H9 (cell line): ENCODE data around the gene RGS6. TPM values are rescaled to one million over a fixed set of nuclear protein-coding genes. Genes with fewer than 3 reads are reported as not detected.

ENCODE experiments used
- DNase-seq: peaks from one replicate; pipeline ENCODE4 v3.0.0-alpha.2; 2017
- H2AFZ ChIP-seq: one replicate; pipeline ENCODE4 v1.6.1; 2013; ENCODE audit warnings: mild to moderate bottlenecking, low read length, control low read depth, moderate library complexity
- H2AK5ac ChIP-seq: 2 replicates; pipeline ENCODE4 v1.6.1; 2013; ENCODE audit warnings: low read length, control low read depth, mixed read lengths; ENCODE audit not compliant: insufficient read length
- H2BK120ac ChIP-seq: one replicate; pipeline ENCODE4 v1.6.1; 2013; ENCODE audit warnings: low read depth, mild to moderate bottlenecking, low read length, control low read depth, inconsistent platforms; ENCODE audit not compliant: poor library complexity, severe bottlenecking
- H2BK12ac ChIP-seq: 2 replicates; pipeline ENCODE4 v1.6.1; 2013; ENCODE audit warnings: low read length, control low read depth, mixed read lengths, low read depth; ENCODE audit not compliant: insufficient read length
- H2BK15ac ChIP-seq: 2 replicates; pipeline ENCODE4 v1.6.1; 2013; ENCODE audit warnings: low read depth, low read length, control low read depth
- H2BK20ac ChIP-seq: one replicate; pipeline ENCODE4 v1.6.1; 2013; ENCODE audit warnings: low read depth, mild to moderate bottlenecking, low read length, control low read depth, inconsistent platforms; ENCODE audit not compliant: poor library complexity, severe bottlenecking
- H2BK5ac ChIP-seq: 2 replicates; pipeline ENCODE4 v1.6.1; 2013; ENCODE audit warnings: low read length, control low read depth, mixed read lengths; ENCODE audit not compliant: insufficient read length
- H3K14ac ChIP-seq: 2 replicates; pipeline ENCODE4 v1.6.1; 2013; ENCODE audit warnings: low read length, control low read depth; ENCODE audit not compliant: insufficient read depth
- H3K18ac ChIP-seq: 2 replicates; pipeline ENCODE4 v1.6.1; 2013; ENCODE audit warnings: low read depth, mild to moderate bottlenecking, mixed read lengths, low read length, control low read depth; ENCODE audit not compliant: insufficient read length
- H3K23ac ChIP-seq: 2 replicates; pipeline ENCODE4 v1.6.1; 2013; ENCODE audit warnings: low read length, control low read depth, mixed read lengths, low read depth; ENCODE audit not compliant: insufficient read length
- H3K23me2 ChIP-seq: 2 replicates; pipeline ENCODE4 v1.6.1; 2013; ENCODE audit warnings: low read depth, mild to moderate bottlenecking, mixed read lengths, low read length, control low read depth; ENCODE audit not compliant: insufficient read length, poor library complexity, severe bottlenecking
- H3K27ac ChIP-seq: 2 replicates; pipeline ENCODE4 v1.5.1; 2013; ENCODE audit warnings: low read length, control low read depth, mixed read lengths, low read depth; ENCODE audit not compliant: insufficient read length
- H3K27me3 ChIP-seq: 2 replicates; pipeline ENCODE4 v1.6.1; 2013; ENCODE audit warnings: low read length, control low read depth, inconsistent platforms; ENCODE audit not compliant: insufficient read depth
- H3K4ac ChIP-seq: 2 replicates; pipeline ENCODE4 v1.6.1; 2013; ENCODE audit warnings: low read depth, mild to moderate bottlenecking, control low read depth, inconsistent platforms, low read length, moderate library complexity
- H3K4me1 ChIP-seq: 2 replicates; pipeline ENCODE4 v1.6.1; 2013; ENCODE audit warnings: low read length, control low read depth, inconsistent platforms; ENCODE audit not compliant: insufficient read depth
- H3K4me2 ChIP-seq: 2 replicates; pipeline ENCODE4 v1.6.1; 2013; ENCODE audit warnings: low read length, control low read depth, mixed read lengths; ENCODE audit not compliant: insufficient read length, insufficient read depth
- H3K56ac ChIP-seq: 2 replicates; pipeline ENCODE4 v1.6.1; 2013; ENCODE audit warnings: low read depth, mild to moderate bottlenecking, mixed read lengths, low read length, control low read depth; ENCODE audit not compliant: insufficient read length
- H3K79me1 ChIP-seq: 2 replicates; pipeline ENCODE4 v1.6.1; 2013; ENCODE audit warnings: low read depth, mild to moderate bottlenecking, moderate library complexity, low read length, control low read depth, inconsistent platforms; ENCODE audit not compliant: insufficient read depth, poor library complexity, severe bottlenecking
- H3K79me2 ChIP-seq: 2 replicates; pipeline ENCODE4 v1.6.1; 2013; ENCODE audit warnings: low read length, control low read depth, inconsistent platforms; ENCODE audit not compliant: insufficient read depth
- H3K9ac ChIP-seq: 2 replicates; pipeline ENCODE4 v1.6.1; 2013; ENCODE audit warnings: low read length, control low read depth, mixed read lengths; ENCODE audit not compliant: insufficient read length; ENCODE audit errors: extremely low read depth
- H3K9me3 ChIP-seq: one replicate; pipeline ENCODE4 v1.6.1; 2013; ENCODE audit warnings: low read depth, low read length, inconsistent platforms; ENCODE audit not compliant: control insufficient read depth
- H3T11ph ChIP-seq: one replicate; pipeline ENCODE4 v1.6.1; 2013; ENCODE audit warnings: mild to moderate bottlenecking, low read length, control low read depth, inconsistent platforms
- H4K20me1 ChIP-seq: one replicate; pipeline ENCODE4 v1.6.1; 2013; ENCODE audit not compliant: control insufficient read depth, insufficient read length, insufficient read depth
- H4K5ac ChIP-seq: 2 replicates; pipeline ENCODE4 v1.6.1; 2013; ENCODE audit warnings: low read depth, mild to moderate bottlenecking, mixed read lengths, low read length, control low read depth; ENCODE audit not compliant: insufficient read length
- H4K8ac ChIP-seq: replicated peaks from 2 replicates; pipeline ENCODE4 v1.6.1; 2013; ENCODE audit warnings: low read length, control low read depth, mixed read lengths, low read depth; ENCODE audit not compliant: insufficient read length
- H4K91ac ChIP-seq: 2 replicates; pipeline ENCODE4 v1.6.1; 2013; ENCODE audit warnings: low read depth, mild to moderate bottlenecking, moderate library complexity, mixed read lengths, low read length, control low read depth; ENCODE audit not compliant: insufficient read length
- H3K27ac Mint-ChIP-seq, 3 experiments: 2 replicates in 2 of 3; 3 replicates in 1 of 3; pipeline ENCODE4 v1.8.0; 2020 to 2021; ENCODE audit warnings: mixed read lengths in 3 of 3, mild to moderate bottlenecking in 1 of 3, moderate library complexity in 1 of 3
- H3K27me3 Mint-ChIP-seq: 2 replicates; pipeline ENCODE4 v1.8.0; 2021; ENCODE audit warnings: low read depth, mild to moderate bottlenecking, moderate library complexity, mixed read lengths
- H3K36me3 Mint-ChIP-seq, 3 experiments: 2 replicates in 2 of 3; 3 replicates in 1 of 3; pipeline ENCODE4 v1.8.0; 2020 to 2021; ENCODE audit warnings: low read depth in 3 of 3, mixed read lengths in 3 of 3; ENCODE audit not compliant: insufficient read depth in 1 of 3
- H3K4me1 Mint-ChIP-seq, 2 experiments: 2 replicates each; pipeline ENCODE4 v1.8.0; 2020; ENCODE audit warnings: mixed read lengths in 2 of 2
- H3K4me3 Mint-ChIP-seq, 2 experiments: 2 replicates in 1 of 2; 3 replicates in 1 of 2; pipeline ENCODE4 v1.8.0; 2020 to 2021; ENCODE audit warnings: mild to moderate bottlenecking in 2 of 2, mixed read lengths in 2 of 2, moderate library complexity in 1 of 2
- H3K9me3 Mint-ChIP-seq, 2 experiments: 2 replicates in 1 of 2; 3 replicates in 1 of 2; pipeline ENCODE4 v1.8.0; 2020; ENCODE audit warnings: mild to moderate bottlenecking in 2 of 2, mixed read lengths in 2 of 2, moderate library complexity in 1 of 2
- WGBS: extraction: QIAGEN DNeasy Blood & Tissue Kit; methylation state at CpG from one replicate; pipeline ENCODE4 v1.1.7; 2013; ENCODE audit warnings: missing lambda C conversion rate, low lambda C conversion rate, mixed read lengths; ENCODE audit not compliant: insufficient read length; ENCODE audit errors: extremely low coverage; 5-methylcytosine and 5-hydroxymethylcytosine counted together
- total RNA-seq: library from RNA; stranded (reverse); gene quantifications from 2 replicates; pipeline ENCODE4 v1.2.1, GENCODE V29; 2021
- TF ChIP-seq, protein P1 (sequence below): fragments of 200-600 bp; sonication (generic); conservative IDR thresholded peaks from 3 replicates; pipeline ENCODE4 v1.8.0; 2021; ENCODE audit warnings: antibody characterized with exemption, mild to moderate bottlenecking

RGS6 gene
- total RNA-seq, 1 experiment from 2014 or later: 3.0 TPM

DNA sequence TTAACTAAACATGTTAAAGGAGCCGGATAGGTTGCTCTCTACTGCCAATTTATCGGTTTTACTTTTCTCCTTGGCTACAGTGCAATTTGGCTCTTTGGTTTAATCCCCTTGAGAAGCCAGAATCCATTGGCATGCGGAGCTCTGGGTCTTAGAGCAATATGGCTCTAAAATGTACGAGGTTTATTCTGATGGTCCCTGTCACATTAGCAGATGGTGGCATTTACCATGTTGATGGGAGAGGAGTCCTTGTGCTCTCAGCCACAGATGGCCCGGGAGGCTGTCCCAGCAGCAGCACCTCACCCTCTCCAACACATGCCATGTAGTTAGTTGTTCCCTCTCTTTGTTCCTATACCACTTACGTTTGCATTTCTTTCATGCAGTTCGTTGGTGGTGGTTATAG is 179.7 kb downstream of the RGS6 start:
- no peak overlapping the region for H3T11ph ChIP-seq
- H3K27ac ChIP-seq: no peak overlapping the region
- H3K4ac ChIP-seq: no peak overlapping the region
- H2BK20ac ChIP-seq: no peak overlapping the region
- no CpG with 5 or more reads among the region's 7 CpGs for WGBS
- H3K4me3 Mint-ChIP-seq: no peak overlapping the region
- H3K27me3 Mint-ChIP-seq: no peaks in the 10 kb centered on the region
- peaks cover 3% of the 10 kb centered on the region in 2 experiments; a peak in 3 of 5 replicates for H3K9me3 Mint-ChIP-seq
- H2AFZ ChIP-seq: no peak overlapping the region
- H3K18ac ChIP-seq: no peak overlapping the region
- H4K5ac ChIP-seq: no peak overlapping the region
- no peak overlapping the region for H2BK15ac ChIP-seq
- H4K20me1 ChIP-seq: no peaks in the 10 kb centered on the region
- H2BK12ac ChIP-seq: no peak overlapping the region
- H3K4me1 ChIP-seq: no peaks in the 10 kb centered on the region; the same call in 1 of the 2 replicates
- no peak overlapping the region for H2AK5ac ChIP-seq
- no peak overlapping the region for H2BK120ac ChIP-seq
- no peaks in the 10 kb centered on the region for H3K23me2 ChIP-seq
- no peaks in the 10 kb centered on the region for H3K79me2 ChIP-seq
- no peak overlapping the region for H4K8ac ChIP-seq
- H3K27me3 ChIP-seq: no peaks in the 10 kb centered on the region
- H3K56ac ChIP-seq: no peak overlapping the region
- H3K9me3 ChIP-seq: no peaks in the 10 kb centered on the region
- no peak overlapping the region for H3K23ac ChIP-seq
- H3K9ac ChIP-seq: no peak overlapping the region
- no peak for DNase-seq
- 0 out of 4 replicates have a peak, but pooled peaks cover 0 to 2% of the 10 kb centered on the region in 2 experiments for H3K4me1 Mint-ChIP-seq
- no peaks in the 10 kb centered on the region for H3K79me1 ChIP-seq
- no peak overlapping the region for H4K91ac ChIP-seq
- H3K27ac Mint-ChIP-seq: no peak overlapping the region
- H3K4me2 ChIP-seq: no peak overlapping the region
- peaks cover 0 to 8% (median 0%) of the 10 kb centered on the region in 3 experiments; a peak in 1 of 7 replicates for H3K36me3 Mint-ChIP-seq
- H3K14ac ChIP-seq: peak overlapping the region; percentile 5; the same call in 1 of the 2 replicates
- TF ChIP-seq, protein P1, sequence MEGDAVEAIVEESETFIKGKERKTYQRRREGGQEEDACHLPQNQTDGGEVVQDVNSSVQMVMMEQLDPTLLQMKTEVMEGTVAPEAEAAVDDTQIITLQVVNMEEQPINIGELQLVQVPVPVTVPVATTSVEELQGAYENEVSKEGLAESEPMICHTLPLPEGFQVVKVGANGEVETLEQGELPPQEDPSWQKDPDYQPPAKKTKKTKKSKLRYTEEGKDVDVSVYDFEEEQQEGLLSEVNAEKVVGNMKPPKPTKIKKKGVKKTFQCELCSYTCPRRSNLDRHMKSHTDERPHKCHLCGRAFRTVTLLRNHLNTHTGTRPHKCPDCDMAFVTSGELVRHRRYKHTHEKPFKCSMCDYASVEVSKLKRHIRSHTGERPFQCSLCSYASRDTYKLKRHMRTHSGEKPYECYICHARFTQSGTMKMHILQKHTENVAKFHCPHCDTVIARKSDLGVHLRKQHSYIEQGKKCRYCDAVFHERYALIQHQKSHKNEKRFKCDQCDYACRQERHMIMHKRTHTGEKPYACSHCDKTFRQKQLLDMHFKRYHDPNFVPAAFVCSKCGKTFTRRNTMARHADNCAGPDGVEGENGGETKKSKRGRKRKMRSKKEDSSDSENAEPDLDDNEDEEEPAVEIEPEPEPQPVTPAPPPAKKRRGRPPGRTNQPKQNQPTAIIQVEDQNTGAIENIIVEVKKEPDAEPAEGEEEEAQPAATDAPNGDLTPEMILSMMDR: no peak
- H2BK5ac ChIP-seq: no peak overlapping the region
